ENCODE measurements around the gene STK25.

Gene STK25

DNA sequence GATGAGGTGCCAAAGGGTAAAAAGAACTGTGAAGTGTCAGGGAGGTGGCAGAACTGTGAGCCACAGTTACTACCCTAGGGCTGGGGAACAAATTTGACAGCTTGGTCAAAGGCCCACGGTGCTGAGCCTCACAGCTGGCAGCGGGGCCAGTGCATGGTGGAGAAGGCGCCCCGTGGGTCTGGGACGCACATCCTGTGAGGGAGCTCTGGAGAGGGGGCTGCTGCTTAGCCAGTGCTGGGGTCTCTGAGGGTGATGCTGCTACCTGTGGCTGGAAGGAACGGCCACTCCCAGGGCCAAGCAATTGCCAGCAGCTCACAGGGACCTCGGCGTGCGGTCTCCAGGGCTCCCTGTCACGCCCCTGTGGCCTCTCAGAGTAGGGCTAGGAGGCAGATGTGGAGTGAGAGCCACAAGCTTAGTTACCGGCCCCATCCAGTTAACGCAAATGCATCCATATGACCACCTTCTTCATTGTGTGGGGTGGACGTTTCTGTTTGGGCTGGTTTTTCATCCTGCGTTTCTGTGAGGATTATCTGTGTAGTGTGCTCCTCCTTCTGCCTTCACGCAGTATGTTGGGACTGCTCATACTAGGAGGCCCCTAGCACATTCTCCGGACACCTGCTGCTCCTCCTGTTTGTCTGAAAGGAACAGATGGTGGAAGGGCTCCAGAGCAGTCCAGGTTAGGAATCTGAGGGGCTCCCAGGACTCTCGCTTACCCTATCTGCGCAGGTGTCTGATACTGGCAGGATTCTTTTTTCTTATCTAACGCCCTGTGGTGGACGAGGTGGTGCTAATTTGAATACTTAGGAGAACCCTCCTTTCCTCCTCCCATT is 26.0 kb downstream of the STK25 start:
- no peak for DNase-seq (ENCODE audit: low read depth)
- TF ChIP-seq, protein P1, sequence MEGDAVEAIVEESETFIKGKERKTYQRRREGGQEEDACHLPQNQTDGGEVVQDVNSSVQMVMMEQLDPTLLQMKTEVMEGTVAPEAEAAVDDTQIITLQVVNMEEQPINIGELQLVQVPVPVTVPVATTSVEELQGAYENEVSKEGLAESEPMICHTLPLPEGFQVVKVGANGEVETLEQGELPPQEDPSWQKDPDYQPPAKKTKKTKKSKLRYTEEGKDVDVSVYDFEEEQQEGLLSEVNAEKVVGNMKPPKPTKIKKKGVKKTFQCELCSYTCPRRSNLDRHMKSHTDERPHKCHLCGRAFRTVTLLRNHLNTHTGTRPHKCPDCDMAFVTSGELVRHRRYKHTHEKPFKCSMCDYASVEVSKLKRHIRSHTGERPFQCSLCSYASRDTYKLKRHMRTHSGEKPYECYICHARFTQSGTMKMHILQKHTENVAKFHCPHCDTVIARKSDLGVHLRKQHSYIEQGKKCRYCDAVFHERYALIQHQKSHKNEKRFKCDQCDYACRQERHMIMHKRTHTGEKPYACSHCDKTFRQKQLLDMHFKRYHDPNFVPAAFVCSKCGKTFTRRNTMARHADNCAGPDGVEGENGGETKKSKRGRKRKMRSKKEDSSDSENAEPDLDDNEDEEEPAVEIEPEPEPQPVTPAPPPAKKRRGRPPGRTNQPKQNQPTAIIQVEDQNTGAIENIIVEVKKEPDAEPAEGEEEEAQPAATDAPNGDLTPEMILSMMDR (IDR thresholded peaks at IDR 0.05; ENCODE audit: insufficient read depth, low read depth, low read length, missing control alignments): no peak
- H3K4me3 ChIP-seq (ENCODE audit: low read depth, low read length): no peak overlapping the region

DNA sequence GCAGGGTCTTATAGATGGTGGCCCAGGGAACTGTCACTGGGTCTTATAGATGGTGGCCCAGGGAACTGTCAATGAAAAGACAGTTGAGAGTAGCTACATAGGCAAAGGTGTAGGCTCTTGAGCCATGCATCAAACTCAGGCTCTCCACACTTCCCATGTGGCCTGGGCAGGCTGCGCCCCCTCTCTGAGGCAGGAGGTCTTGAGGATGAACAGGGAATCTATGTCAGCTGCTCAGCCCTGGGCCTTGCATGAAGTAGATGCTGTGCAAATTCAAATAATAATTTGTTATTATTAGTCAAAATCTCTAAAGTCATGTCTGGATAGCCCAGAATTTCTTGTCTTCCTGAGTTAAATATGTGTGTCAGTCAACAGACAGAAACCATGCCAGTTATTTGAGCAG is 26.7 kb downstream of the STK25 start:
- TF ChIP-seq, protein P1 (IDR thresholded peaks at IDR 0.05; ENCODE audit: insufficient read depth, low read depth, low read length, missing control alignments): no peak
- H3K4me3 ChIP-seq (ENCODE audit: low read depth, low read length): no peak overlapping the region
- no peak for DNase-seq (ENCODE audit: low read depth)

DNA sequence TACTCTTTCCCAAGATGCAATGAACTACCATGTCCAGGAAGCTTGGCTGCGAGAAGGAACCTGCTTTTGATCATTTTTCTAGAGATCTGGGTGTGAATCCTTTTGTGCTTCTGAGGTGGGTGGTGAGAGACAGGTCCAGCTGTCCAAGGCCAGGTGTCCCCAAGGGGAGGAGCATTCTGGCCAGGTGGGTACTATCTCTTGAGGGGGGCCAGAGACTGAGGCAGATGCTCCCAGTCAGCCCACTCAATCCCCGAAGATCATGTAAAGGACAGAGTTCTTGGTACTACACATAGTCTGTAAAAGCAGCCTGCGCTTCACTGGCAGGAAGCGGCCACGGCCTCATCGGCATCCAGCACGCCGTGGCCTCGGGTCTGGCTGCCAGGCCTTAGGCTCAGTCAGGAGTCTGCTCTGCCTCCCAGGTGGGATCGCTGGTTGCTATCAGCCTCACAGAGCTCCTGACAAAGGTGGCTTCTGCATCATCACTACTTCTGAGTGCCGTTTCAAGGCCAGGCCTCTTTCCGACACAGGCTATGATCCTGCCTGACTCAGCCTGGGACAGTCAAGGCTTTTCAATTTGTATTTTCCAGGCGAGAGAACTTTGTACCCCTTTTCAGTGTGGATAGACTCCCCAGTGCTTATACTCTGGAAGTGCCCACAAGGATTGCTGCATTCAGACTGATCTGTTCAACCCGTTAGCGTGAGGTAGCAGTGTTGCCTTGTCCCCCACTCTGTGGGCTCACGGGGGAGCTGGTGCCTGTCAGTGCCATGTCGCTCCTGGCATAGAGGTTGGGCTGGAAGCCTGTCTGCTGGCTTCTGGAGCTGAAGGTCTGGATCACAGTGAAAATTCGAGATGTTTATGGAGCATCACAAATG is 29.1 kb downstream of the STK25 start:
- TF ChIP-seq, protein P1 (IDR thresholded peaks at IDR 0.05; ENCODE audit: insufficient read depth, low read depth, low read length, missing control alignments): no peak
- no peak overlapping the region for H3K4me3 ChIP-seq (ENCODE audit: low read depth, low read length)
- no peak for DNase-seq (ENCODE audit: low read depth)

DNA sequence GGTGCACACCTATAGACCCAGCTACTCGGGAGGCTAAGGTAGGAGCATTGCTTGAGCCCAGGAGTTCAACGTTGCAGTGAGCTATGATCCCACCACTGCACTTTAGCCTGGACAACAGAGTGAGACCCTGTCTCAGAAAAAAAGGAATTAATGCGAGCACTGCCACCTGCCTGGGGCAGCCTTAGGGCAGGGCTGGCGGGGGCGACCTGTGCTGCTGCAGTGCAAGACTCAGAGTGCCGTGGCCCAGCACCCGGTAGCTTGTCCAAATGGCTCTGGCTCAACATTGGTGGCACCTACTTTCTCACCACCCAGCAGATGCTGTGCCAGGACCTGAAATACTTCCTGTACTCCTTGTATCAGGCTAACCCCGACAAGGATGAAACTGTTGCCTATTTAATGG is 30.2 kb downstream of the STK25 start:
- TF ChIP-seq, protein P1 (IDR thresholded peaks at IDR 0.05; ENCODE audit: insufficient read depth, low read depth, low read length, missing control alignments): no peak
- DNase-seq (ENCODE audit: low read depth): no peak
- no peak overlapping the region for H3K4me3 ChIP-seq (ENCODE audit: low read depth, low read length)

DNA sequence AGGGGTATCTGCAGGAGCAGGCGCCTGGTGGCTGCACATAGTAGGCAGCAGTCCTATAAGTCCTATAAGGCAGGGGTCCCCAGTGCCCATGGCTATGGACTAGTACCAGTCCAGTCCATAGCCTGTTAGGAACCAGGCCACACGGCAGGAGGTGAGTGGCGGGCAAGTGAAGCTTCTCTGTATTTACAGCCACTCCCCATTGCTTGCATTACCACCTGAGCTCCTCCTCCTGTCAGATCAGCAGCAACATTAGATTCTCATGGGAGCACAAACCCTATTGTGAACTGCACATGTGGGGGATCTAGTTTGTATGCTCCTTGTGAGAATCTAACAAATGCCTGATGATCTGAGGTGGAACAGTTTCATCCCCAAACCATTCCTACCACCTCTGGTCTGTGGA is 33.1 kb downstream of the STK25 start:
- no peak overlapping the region for H3K4me3 ChIP-seq (ENCODE audit: low read depth, low read length)
- TF ChIP-seq, protein P1 (IDR thresholded peaks at IDR 0.05; ENCODE audit: insufficient read depth, low read depth, low read length, missing control alignments): no peak
- no peak for DNase-seq (ENCODE audit: low read depth)

DNA sequence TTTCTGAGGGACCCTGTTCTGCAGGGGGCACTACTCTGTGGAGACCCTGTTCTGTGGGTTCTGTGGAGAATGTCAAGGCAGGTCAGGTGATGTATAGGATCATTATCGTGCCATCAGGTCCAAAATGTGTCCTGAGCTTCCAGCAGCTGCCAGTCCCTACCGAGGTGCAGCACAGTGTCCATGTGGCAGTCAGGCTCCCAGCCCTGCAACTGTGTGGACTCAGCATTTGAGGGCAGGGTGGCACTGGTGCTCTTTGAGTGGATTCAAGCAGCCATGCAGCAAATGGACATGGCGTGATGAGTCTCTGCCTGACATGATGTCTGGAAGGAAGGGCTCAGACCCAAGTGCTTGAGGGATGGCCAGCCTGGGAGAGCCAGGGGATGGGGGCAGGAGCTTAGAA is 35.0 kb downstream of the STK25 start:
- H3K4me3 ChIP-seq (ENCODE audit: low read depth, low read length): no peak overlapping the region
- TF ChIP-seq, protein P1 (IDR thresholded peaks at IDR 0.05; ENCODE audit: insufficient read depth, low read depth, low read length, missing control alignments): no peak
- no peak for DNase-seq (ENCODE audit: low read depth)

Data from GM12865 (cell line).